GM18502 (cell line): ENCODE measurements around the gene NIT1.
A peak's percentile ranks its signal among the peaks of the same experiment; 100 is the strongest.
"Not testable (repeated sequence)": the region's sequence is repeated elsewhere in the genome, so short reads cannot be mapped to it uniquely, and the experiment has no call there.

ENCODE experiments used
- ATAC-seq: cut with Tn5 transposase; IDR thresholded peaks from one replicate; pipeline ENCODE4 v1.9.1; 2021; ENCODE audit warnings: mild to moderate bottlenecking; ENCODE audit not compliant: unreplicated experiment, poor library complexity

Gene NIT1

GRCh38 chr1:161111117-161111516 lies 6.8 kb upstream of the NIT1 start:
- ATAC-seq, result no peak

- ATAC-seq, result no peak
Measured at GRCh38 chr1:161111527-161111926, 6.4 kb upstream of the NIT1 start.

DNA sequence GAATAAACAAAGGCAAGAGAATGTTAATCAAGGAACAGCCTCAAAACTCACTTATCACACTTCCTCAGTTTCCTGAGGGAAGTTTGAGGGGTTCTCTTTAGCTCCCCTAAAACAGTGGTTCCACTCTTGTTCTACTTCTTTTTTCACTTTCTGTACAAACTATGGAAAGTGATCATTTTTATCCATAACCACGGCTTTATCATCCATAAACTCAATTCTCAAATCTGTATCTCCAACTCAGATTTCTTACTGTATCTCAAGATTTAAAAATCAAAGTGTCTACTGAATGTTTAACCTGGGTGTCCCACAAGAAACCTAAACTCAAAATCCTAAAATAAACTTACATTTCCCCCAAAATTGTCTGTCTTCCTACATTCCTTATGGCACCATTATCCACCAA lies 4.0 kb upstream of the NIT1 start:
- ATAC-seq, result no peak

- no peak for ATAC-seq
Measured at GRCh38 chr1:161114556-161114955, 3.3 kb upstream of the NIT1 start.

GRCh38 chr1:161115132-161115711 lies 2.7 kb upstream of the NIT1 start:
- ATAC-seq, result no peak

DNA sequence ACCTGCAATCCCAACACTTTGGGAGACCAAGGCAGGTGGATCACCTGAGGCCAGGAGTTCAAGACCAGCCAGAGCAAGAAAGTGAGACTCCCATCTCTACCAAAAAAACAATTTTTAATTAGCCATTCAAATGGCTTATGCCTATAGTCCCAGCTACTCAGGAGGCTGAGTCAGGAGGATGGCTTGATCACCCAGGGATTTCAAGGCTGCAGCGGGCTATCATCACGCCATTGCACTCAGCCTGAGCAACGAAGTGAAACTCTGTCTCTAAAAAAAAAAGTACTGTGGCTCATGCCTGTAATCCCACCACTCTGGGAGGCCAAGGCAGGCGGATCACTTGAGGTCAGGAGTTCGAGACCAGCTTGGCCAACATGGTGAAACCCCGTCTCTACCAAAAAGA lies 1.9 kb upstream of the NIT1 start:
- ATAC-seq, result not testable (repeated sequence)

- ATAC-seq, result peak; percentile 58
Measured at GRCh38 chr1:161119092-161119903, 1.4 kb downstream of the NIT1 start.

GRCh38 chr1:161121042-161121650 lies 3.2 kb downstream of the NIT1 start:
- ATAC-seq, result no peak

DNA sequence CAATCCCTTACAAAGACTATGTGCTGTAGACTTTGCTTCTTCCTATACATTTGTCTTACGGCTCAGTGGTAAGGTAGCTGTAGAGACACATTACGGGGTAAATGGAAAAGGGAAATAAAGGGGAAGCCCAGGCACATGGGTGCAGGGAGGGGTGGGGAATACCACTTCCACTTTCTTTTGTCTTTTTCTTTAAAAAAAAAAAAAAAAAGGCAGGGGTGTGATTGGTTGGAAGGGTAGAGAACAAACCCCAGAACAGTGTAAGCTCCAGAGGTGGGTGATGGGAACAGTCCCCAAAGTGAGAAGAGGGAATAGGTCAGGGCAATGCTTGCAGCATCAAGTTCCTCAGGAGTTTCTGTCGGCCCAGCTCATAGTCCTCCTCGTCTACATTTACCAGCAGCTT lies 3.9 kb downstream of the NIT1 start:
- no peak for ATAC-seq

- no peak for ATAC-seq
Measured at GRCh38 chr1:161122967-161123366, 5.1 kb downstream of the NIT1 start.

- ATAC-seq, result no peak
Measured at GRCh38 chr1:161127649-161128048, 9.7 kb downstream of the NIT1 start.

DNA sequence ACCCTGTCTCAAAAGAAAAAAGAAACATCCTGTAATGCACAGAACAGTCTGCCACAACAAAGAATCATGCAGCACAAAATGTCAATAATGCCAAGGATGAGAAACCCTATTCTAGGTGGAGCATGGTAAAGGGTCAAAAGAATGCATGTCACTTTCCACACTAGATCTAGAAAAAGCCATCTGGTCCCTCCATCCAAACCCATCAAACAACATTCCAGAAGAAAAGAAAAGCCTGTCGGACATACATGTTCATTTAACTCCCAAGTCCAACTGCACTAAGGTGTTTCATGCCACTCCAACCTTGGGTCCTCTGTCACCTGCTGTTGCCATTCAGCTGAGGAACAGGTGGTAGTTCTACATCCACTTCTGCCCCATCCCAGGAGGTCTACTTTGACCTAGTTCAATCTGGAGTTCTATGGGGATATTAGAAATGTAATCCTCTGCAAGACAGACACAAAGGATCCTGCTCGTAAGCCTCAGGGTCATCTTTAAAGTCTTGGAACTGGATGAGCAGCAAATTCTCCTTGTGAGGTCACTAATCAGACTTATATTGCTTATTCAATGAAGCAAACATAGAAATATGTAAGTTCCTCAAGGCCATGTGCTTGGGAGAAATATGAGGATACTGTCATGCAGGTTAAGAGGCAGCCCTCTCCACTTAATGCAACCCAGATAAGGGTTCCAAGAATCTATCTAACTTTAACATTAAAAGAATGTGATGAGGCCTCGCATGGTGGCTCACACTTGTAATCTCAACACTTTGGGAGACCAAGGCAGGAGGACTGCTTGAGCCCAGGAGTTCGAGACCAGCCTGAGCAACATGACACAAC lies 10.9 kb downstream of the NIT1 start:
- no peak for ATAC-seq

GRCh38 chr1:161130266-161130665 lies 12.4 kb downstream of the NIT1 start:
- ATAC-seq, result no peak

- ATAC-seq, result no peak
Measured at GRCh38 chr1:161131523-161132409, 13.9 kb downstream of the NIT1 start.

DNA sequence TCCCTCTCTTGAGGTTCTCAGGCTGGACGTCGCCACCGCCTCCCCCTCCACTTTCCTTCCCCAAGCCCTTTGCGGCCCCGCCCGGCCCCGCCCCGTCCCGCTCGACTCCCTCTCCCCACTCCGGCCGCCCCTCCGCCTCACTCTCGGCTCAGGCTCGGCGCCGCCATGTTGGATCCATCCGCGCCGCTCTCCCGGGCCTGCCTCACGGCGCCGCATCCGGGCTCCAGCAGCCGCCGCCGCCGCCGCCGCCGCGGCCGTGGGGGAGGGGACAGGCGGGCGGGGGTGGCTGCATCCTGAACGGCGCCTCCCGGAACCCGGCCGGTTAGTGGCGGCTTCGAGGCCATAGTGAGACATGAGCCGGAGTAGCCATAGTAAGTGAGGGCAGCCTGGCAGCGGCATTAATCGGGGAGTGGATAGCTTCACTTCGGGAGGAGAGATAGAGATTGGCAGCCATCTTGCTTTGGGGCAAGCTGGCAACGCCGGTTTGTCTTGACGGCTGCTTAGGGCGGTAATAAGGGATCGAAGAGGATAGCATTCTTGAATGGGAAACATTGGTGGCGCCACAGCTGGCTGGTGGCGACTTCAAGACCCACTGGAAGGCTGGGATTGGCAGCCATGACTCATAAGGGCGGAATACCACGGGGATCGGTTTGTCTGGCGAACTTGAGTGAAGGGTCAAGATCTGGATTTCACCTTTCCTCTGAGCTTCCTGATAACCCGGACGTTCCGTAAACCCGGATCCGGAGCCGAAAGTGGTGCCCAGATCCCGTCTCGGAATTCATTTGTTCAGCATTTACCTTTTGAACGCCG lies 14.7 kb downstream of the NIT1 start, which contains the start of gene DEDD:
DEDD (minus strand) TSS at position 258 of the 810 bp plus-strand sequence. CDS start 8,205 bp downstream, outside the sequence.
- ATAC-seq, result peak; percentile 92

DNA sequence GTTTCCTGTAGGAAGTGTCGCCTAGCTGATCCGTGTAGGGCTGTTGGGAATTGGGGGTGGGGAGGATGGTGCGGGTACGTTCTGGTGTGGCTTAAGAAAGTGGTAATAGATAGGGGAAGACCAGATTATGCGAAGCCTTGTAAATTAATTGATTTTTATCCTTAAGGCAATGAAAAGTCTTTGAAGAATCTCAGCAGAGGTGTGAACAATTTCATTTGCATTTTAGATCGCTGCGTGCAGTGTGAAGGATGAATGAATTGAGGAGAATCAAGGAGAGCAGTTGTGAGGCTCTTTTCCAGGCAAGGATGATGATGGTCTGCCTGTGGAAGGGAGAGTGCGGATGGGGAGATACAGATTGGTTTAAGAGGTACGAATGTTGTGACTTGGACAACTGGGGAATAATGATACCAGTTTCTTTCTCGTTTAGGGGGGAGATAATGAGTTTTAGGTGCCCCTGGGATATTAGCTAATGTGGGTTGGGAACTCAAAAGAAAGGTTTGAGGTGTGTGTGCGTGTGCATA lies 15.4 kb downstream of the NIT1 start:
- peak; percentile 19 for ATAC-seq

DNA sequence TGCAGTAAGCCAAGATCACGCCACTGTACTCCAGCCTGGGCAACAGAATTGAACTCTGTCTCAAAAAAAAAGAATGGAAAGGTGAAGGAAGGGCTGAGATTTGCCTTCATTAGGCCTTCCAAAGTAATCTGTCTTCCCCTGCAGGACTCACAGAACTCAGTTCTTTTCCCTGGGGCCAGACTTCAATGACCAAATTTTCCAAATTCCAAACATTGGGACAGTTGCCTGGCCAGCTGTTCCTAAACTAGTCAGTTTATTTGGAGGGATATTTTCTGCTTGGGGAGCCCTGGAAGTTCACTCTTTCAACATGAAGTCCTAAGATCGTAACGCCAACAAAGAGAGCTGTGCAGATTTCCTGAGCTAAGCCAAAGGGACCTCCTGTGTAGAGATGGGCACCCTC lies 20.0 kb downstream of the NIT1 start:
- no peak for ATAC-seq

DNA sequence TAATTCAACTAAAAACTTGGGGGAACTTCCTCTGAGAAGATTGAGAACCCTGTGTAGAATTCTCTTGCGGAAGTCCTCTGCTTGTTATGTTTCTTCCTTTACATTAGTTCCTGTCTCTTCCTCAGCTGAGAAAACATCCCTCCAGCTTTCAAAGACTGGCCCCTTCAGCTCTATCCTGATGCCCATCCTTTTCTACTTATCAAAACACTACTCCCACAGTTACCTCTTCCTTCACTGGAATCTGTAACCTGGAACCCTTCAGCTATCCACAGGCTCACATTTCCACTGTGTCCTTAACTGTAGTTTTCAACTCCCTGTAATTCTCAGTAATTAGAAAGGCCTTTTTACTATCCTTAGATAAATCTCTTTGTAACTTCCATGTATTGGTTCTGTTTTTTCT lies 20.5 kb downstream of the NIT1 start:
- ATAC-seq, result no peak

DNA sequence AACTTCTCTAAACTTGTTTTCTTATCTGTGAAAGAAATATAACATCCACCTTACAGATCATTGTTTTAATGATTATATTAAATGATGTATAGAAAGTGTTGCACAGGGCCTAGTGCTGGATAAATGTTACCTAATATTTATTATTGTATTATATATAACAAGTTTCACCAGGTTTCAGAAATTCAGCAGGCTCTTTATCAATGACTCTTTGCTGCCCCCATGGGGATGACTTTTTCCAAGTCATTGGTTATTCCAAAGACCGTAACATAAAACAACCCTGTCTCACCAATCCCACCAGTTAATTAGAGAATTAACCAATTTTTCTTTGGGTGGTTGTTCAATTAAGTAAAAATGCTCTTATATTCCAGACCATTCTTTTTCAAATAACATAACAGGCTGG lies 21.9 kb downstream of the NIT1 start:
- no peak for ATAC-seq
